Measurements from ENCODE around the gene HUNK.

The HUNK gene

GRCh38 chr21:31911138-31911907 is 38.5 kb downstream of the HUNK start:
- no peak for DNase-seq
- intact Hi-C loops (cut with DNase I): no loop called here

- intact Hi-C loops (cut with DNase I): no loop called here
Observed at GRCh38 chr21:31912501-31912900, 39.7 kb downstream of the HUNK start.

GRCh38 chr21:31913182-31913608 is 40.4 kb downstream of the HUNK start:
- DNase-seq: no peak
- intact Hi-C loops (cut with DNase I): no loop called here

More at GRCh38 chr21:31912501-31912900, 39.7 kb downstream of the HUNK start:
- no peak for DNase-seq

GRCh38 chr21:31914472-31914871 is 41.7 kb downstream of the HUNK start:
- intact Hi-C loops (cut with DNase I): no loop called here
- no peak for DNase-seq

- no peak for DNase-seq
- intact Hi-C loops (cut with DNase I): no loop called here
Observed at GRCh38 chr21:31915566-31915965, 42.7 kb downstream of the HUNK start.

- DNase-seq: peak in 1 of 42 donors; percentile 2
- intact Hi-C loops (cut with DNase I): no loop called here
Observed at GRCh38 chr21:31917108-31917507, 44.3 kb downstream of the HUNK start.

DNA sequence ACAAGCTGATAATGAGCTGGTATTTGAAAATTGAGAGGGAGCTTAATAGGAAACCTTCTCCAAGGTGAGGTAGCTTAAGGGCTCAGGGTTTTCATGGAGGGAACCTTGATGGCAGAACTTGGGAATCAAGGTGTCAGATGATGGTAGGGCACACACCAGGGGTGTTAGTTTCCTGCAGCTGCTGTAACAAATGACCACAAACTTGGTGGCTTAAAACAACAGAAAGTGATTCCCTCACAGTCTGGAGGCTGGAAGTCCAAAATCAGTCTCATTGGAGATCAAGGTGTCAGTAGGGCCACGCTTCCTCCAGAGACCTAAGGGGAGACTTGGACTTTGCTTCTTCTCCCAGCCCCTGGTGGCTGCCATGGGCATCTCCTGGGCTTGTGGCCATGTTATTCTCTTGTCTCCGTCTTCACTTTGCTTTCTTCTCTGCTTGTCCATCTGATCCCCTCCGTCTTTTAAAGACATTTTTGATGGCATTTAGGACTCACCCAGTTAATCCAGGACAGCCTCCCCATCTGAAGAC is 45.5 kb downstream of the HUNK start:
- no peak for DNase-seq

GRCh38 chr21:31920275-31920674 is 47.5 kb downstream of the HUNK start:
- intact Hi-C loops (cut with DNase I): no loop called here
- no peak for DNase-seq

More for the DNA sequence above, 45.5 kb downstream of the HUNK start:
- intact Hi-C loops (cut with DNase I): no loop called here

DNA sequence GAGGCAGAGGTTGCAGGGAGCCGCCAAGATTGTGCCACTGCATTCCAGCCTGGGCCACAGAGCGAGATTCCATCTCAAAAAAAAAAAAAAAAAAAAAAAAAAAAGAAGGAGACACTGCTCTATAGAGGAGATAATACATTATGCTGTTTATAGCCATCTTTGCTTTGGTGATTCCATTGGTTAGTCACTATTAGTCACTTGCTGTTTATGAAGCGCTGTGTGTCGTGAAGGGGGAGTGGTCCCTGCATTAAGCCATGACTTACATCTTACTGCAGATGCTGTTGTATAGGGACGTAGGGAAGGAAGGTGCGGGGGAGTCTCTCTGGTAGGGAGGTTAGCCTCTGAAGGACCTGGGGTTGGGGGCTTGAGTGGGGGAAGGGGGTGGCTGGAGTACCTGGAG is 48.3 kb downstream of the HUNK start:
- DNase-seq: no peak
- intact Hi-C loops (cut with DNase I): no loop called here

DNA sequence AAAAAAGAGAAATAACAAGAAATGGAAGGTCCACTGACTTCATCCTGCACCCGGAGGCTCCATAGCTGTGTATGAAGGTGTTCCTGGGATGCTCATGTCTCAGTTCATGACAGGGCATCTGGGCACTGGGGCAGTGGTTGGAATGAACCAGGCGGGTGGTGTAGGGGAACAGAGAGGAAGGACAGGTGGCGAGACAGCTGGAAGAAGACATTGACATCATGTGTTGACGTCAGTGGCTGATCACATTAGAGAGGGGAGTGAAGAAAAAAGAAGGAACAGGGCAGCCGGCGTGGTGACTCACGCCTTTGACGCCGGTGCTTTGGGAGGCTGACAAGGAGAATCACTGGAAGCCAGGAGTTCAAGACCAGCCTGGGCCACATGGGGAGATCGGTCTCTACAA is 50.1 kb downstream of the HUNK start:
- no peak for DNase-seq
- intact Hi-C loops (cut with DNase I): no loop called here

DNA sequence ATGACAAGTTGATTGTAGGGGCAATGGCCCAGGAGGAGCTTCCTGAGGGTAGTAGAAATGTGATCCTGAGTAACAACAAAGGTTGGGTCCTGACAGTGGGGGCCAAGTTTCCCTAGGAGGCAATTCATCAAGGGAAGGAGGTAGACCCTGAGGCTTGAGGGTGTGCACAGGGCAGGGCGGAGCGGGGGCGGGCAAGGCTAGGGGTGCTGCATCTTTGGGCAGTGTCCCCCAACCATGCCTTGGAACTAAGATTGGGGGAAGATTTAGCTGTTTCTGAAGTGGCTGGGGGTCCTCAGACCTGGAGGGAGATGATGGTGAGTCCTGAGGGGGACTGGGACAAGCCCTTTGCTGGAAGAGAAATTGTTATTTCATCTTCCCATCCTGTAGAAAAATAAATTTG is 50.9 kb downstream of the HUNK start:
- intact Hi-C loops (cut with DNase I): no loop called here
- no peak for DNase-seq

GRCh38 chr21:31924548-31924947 is 51.7 kb downstream of the HUNK start:
- intact Hi-C loops (cut with DNase I): no loop called here
- DNase-seq: no peak

GRCh38 chr21:31926498-31926897 is 53.7 kb downstream of the HUNK start:
- no peak for DNase-seq
- intact Hi-C loops (cut with DNase I): no loop called here

GRCh38 chr21:31927689-31928353 is 55.0 kb downstream of the HUNK start:
- peak in 10 of 42 donors; percentile 8 to 40 (median 16) for DNase-seq
- intact Hi-C loops (cut with DNase I): no loop called here

DNA sequence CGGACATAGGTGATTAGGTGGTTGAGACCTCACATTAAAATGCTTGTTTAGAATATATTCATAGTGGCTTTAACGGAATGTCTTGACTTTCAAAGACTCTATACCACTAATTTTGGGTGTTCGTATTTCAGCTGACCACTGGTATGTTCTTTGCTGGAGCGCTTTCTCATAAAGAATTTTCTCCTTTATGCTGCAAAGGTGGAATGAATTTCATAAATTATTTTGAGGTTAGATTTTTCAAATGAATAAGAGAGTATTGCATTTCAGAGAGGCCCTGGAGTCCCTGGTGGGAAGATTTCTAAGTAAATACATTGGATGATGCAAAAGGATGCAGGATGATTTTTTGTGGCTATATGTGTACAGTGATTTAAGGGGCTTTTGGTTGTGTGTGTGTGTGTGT is 55.8 kb downstream of the HUNK start:
- intact Hi-C loops (cut with DNase I): no loop called here
- DNase-seq: no peak

- intact Hi-C loops (cut with DNase I): no loop called here
- no peak for DNase-seq
Observed at GRCh38 chr21:31929548-31929947, 56.7 kb downstream of the HUNK start.

- no peak for DNase-seq
- intact Hi-C loops (cut with DNase I): no loop called here
Observed at GRCh38 chr21:31930001-31930400, 57.2 kb downstream of the HUNK start.

DNA sequence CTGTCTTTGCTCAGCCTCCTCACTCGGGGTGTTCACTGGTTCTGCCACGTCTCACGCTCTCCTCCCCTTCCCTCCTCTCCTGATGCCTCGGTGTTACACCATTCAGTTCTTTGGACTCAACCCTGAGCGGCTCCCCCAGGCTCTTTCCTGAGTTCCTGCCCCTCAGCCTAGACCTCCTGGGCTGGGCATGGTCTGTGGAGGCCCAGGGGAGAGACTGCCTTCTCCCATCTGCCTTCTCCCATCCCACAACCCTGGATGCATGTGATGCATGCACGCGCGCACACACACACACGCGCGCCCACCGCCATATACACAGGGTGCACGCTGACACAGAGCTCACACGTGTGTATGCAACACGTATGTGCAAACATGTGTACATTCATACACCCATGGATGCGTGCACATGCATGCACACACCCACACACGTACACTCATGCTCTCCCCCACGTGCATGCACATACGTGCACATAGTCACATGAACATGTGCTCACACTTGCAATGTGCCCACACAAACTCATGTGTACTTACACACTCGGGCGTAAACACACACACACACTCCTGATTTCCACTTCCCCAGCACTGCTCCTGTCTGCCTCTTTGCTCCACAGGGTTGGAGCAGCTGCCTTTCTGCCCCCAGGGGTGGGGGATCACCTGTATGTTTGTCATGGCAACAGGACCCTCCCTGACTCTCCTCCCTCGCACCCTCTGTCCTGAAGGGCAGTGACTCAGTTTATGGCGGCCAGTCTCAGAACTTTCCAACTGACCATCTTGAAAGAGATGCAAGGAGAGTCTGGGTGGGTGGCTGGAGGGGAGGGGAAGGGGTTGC is 59.0 kb downstream of the HUNK start:
- no peak for DNase-seq
- intact Hi-C loops (cut with DNase I): no loop called here

DNA sequence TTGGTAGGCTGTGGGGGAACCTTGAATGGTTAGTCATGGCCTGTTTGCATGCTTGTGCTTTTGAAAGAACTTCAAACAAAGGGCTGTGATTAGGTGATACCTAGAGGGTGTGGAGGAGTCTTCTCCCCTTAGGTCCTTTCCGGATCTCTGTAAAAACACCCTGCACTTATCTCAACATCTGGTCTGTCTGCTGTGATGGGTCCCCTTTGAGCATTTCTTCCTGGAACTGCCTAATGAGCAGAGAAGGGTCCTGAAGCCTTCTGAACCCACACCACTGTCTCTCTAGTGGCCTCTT is 59.6 kb downstream of the HUNK start:
- DNase-seq: no peak

DNA sequence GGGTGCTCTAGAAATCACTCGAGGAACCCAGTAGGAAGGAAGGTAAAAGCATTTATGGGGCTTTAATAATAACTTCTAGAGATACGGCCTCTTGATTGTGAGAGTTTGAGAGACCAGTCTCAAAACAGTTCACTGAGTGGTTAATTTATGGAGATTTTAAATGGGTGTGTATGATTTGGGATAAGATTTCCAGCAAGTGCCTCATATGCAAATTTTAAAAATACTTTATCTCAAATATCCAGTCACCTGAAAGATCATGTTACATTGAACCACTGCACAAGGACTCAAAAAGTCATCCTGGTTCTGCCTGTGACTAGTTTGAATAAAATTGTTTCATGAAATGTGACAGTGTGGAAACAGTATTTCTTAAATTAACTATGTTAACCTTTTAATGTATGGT is 64.5 kb downstream of the HUNK start:
- no peak for DNase-seq
- intact Hi-C loops (cut with DNase I): no loop called here

More for the DNA sequence above, 59.6 kb downstream of the HUNK start:
- intact Hi-C loops (cut with DNase I): no loop called here
